Midbrain (tissue), 1 donor: Measurements from ENCODE around the gene CREB5.
"Not testable (repeated sequence)": the region's sequence is repeated elsewhere in the genome, so short reads cannot be mapped to it uniquely, and the experiment has no call there.

ENCODE experiments used
- DNase-seq: peaks from one replicate; lab custom pipeline; 2025; lab: John Stamatoyannopoulos, UW

The CREB5 gene

DNA sequence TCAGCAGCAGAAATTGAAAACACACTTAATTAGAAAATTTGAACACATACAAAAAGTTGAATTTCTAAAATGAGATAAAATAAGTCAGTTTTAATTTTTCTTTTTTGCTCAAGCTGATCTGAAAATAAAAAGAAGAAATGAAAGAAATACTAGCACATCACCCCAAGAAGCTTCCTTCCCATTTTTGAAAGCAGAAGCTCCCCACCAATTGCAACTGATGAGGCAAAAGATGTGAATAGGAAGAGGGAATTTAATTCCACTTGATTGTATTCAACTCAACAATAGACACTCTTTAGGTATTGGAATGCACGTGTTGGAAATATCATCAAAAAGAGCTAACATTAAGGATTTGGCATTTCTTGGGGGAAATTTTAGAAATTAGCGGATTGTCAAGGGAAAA, 370.0 kb downstream of the CREB5 start:
- DNase-seq = no peak

DNA sequence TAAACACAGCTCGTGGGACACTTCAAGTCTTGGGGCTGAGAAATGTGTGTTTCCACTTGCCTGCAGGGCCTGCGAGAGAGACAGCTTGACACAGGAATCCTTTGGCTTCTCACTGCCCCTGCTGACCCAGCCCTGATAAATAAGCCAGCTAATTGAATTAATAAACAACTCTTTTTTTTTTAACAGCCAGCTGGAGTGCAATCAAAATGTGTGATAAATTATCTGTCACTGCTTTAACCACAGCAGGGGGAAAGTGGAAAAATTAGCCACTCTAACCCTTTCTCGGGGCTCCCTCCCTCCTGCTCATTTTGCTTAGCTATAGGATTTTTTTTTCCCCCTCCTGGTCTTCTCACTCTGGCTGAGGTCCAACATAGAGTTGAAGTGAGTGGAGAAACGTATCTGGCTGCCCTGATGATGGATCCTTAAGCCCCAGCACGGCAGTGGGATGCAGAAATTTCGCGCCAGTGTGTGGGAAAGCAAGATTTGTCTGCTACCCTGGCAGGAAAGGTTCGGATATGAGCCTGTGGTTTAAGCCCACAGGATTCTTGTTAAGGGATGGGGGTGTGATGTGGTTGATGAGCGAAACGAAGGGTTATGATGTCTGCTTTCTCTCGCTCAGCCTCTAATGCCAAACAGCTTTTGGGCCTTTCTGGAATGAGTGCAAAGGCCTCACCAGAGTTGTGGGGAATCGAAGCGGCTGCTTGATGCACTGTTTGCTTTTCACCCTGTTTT, 372.0 kb downstream of the CREB5 start:
- no peak for DNase-seq

DNA sequence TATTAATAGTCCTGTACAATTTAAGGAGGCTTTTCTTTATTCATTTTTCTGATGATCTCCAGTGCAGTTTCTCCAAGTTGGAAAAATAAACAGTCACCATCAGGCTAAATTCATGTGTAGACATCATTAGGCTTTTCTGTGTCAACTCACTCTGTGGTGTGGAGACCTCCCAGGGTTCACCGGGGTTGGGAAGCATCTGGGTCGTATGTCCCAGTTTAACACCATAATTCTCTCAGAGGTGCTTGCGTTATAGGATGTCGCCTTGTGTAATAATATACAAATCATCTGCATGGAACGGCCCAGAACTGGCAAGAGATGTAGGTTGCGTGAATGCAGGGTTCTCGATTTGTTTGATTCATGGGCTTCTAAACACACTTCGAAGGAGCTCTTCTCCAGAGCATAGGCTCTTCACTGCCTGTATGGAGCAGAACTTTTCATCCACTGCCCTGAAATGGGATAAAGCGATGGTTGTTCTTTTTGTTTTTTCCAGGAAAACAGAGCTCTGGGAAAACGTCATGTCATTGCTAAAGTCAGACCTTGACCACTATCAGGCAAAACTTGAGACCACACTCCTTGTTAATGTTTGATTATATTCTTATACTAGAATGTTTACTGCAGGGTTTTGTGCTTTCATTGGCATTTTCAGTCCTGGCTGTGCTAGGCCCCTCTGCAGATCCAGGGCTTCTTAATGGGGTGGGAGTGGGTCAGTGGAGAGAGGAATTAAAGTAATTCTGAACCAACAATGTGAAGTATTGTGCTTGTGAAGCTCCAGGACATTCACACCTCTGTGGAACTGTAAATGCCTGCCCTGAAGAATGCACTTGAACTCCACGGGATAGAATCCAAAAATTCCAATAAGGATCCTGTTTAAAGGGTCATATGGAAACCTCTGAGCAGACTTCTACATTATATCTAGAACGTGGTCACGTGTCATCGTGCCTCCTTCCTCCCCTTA, 373.0 kb downstream of the CREB5 start:
- DNase-seq = no peak

DNA sequence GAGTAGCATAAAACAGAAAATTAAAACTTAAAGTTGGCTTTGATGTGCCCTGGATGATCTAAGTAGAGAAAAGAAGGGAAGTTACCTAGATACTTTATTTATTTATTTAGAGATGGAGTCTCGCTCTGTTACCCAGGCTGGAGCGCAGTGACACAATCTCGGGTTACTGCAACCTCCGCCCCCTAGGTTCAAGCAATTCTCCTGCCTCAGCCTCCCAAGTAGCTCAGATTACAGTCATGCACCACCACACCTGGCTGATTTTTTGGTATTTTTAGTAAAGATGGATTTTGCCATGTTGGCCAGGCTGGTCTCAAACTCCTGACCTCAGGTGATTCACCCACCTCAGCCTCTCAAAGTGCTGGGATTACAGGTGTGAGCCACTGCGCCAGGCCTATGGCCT, 373.8 kb downstream of the CREB5 start:
- DNase-seq = not testable (repeated sequence)

DNA sequence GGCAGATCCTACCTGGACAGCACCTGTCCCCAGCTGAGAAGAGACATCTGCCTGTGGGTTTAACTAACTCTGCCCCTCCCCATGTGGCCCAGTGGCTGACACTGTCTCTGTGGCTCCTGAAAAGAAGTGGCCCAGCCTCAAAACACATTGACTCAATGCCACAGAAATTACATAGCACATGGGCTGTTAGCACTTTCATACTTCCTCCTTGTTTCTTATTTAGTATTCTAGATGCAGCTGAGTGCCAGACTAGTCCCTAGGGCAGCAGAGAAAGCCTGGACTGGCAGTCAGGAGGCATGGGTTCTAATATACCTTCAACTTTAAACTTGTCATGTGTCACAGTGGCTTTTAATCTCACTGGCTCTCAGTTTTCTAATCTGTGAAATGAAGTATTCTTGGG, 374.8 kb downstream of the CREB5 start:
- DNase-seq = no peak

DNA sequence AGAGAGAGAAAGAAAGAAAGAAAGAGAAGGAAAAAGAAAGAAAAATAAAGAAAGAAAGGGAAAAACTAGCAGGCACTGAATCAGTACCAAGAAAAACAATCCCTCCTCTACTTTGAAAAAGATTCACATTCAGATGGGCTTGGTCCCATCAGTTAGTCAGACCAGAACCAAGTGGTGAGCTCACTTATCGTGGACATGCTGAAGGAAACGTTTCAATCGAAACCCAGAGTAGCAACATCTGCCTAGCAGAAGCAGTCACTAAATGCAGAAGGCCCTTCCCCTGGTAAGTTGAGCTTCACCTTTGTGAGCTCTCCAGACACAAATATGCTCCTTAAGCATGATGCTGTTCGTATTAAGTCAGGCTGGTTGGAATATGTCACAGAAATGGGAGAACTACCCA, 378.1 kb downstream of the CREB5 start:
- no peak for DNase-seq

DNA sequence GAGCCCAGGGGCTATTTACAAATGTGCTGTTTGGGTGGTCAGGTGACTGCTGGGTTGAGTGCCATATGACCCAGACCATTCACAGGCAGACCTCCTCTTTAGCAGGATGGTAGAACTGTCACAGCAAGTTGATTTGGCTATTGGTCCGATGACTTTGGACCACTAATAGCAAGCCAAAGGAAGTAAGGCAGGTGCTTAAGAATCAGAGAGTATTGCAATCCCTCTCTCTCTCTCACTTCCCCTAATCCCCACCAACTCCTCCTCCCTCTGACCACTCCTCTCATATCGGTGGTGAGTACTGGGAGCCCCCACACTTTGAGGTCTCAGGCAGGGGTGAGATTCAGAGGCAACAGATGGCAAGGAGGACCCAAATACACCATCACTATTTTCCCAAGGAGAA, 380.5 kb downstream of the CREB5 start:
- no peak for DNase-seq

DNA sequence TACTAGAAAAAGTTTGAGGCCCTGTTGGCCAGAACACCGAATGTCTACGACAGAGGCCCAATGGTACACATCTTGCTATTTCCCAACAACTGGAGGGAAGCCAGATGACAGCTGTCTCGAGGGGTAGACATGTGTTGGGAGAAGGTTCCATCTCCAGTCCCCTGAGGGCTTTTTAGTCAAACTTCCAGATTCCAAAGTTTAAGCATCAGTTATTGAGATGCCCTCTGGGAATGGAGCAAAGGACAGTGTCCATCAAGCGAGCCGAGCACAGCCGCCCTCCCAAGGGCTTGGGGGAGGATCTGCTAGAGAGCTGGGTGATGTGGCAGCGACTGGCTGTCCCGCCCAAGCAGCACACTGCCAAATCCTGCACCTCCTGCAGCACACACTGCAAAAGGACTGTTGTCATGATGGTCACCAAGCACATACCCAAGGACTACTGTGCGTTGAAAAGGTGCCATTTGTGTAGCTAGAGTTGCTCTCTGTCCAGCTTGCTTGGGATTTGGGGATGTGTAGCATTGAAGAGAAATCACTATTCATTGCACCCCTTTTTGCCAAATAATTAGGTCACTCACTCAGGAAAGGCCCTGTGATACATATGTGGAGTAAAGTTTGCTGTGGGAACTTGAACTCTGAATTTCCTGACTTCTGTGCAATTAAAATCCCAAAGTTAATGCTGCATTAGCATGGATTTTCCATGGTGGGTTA, 381.2 kb downstream of the CREB5 start:
- DNase-seq = no peak

DNA sequence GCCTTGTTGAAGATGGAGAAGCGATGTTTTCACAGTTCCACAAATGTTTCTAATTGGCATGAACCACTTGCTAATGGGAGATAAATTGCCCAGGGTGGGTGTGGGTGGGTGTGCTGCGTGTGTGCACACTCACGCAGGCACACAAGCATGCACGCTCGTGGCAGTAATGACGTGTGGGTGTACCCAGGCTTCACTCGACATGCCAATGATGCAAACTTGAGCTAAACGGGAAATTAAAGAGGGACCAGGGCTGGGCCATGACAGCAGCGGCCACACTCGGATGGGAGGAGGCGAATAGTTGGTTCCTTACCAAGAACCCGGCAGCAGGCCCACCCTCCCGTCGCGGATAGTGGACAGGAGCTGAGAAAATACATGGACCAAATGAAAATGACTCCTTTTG, 386.0 kb downstream of the CREB5 start:
- DNase-seq = no peak

DNA sequence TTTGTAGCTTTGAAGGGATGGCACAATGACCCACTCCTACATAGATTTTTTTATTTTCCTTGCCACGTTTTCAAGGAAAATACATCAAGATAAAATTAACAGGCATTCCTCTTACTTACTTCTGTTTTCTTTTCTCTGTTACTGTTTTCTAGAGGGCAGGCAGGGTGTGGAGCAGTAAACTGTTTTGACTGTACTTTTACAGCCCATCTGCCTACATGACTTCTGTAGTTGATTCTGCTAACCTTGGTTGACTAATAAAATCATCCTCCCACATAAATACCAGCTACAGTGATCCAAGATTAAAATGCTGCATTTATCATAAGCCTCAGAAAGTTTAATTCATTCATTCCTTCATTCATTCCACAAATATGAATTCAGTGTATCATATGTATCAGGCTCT, 387.3 kb downstream of the CREB5 start:
- DNase-seq = no peak

DNA sequence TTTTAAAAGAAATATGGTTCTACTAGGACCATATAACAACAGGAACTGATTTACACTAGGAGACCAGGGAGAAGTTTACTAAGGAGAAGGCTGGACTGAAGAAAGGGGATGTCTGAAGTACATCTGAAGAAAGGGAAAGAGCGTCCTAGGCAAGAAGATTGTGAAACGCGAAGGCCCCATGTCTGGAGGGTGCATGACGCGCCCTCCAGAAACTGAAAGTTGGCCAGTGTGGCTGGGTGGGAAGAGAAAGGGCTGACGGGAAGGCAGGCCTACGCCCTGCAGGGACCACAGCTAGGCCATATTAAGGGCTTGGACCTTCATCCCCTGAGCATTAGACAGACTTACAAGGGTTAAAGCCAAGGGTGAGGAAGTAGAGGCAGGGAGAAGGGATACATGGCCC, 387.8 kb downstream of the CREB5 start:
- DNase-seq = no peak

DNA sequence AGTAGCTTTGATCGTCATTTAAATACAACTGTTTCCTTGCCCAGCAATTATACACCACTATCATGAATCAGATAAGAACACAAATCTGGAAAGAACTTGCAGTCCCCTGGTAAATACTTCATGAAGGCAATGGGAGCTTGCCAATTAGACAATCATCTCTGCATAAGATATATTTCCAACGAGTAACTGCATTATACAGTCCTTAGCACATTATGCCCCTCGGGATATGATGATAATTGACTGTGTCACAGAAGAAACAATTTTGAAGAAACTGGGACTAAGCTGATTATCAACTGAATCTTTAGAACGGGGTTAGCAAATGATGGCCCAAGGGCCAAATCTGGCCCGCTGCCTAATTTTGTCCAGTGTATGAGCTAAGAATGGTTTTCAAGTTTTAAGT, 390.1 kb downstream of the CREB5 start:
- DNase-seq = no peak

DNA sequence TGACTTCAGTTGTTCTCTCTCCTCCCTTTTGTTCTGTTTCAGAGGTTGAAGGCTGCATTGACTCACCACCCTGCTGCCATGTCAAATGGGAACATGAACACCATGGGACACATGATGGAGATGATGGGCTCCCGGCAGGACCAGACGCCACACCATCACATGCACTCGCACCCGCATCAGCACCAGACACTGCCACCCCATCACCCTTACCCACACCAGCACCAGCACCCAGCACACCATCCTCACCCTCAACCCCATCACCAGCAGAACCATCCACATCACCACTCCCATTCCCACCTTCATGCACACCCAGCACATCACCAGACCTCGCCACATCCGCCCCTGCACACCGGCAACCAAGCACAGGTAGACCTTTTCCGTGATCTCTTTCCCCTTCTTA, 391.8 kb downstream of the CREB5 start:
- no peak for DNase-seq

DNA sequence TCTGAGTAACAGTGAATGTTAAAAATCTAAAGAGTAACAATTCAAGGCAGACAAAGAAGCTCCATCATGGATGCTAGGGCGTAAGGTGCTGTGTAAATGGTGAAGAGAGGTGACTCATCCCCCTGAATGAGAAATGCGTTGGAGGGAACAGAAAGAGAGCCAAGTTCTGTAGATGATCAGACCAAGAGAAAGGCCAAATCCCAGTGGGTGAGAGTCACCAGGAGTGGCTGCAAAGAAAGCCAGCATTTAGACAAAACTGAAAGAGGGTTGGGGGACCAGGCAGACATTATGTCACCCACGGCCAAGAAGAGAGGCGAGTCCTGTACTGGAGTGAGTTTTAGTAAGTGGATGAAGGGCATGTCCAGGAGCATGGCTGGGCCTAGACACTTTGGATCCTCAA, 392.7 kb downstream of the CREB5 start:
- DNase-seq = no peak

DNA sequence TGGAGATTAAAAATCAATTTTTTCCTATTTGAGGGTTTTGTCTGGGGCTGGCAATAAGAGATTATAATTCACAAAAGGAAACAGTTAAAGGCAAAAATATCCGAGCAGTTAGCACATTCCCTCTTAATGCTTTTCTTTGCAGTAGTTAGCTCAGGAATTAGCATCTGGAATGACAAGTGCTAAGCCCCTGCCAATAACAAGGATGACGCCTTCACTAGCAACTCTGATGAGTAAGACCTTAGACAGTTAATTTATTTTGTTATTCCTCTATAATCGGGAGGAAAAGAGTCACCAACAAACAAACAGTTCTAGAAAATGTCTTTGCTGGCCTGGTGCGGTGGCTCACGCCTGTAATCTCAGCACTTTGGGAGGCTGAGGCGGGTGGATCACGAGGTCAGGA, 394.5 kb downstream of the CREB5 start:
- no peak for DNase-seq

DNA sequence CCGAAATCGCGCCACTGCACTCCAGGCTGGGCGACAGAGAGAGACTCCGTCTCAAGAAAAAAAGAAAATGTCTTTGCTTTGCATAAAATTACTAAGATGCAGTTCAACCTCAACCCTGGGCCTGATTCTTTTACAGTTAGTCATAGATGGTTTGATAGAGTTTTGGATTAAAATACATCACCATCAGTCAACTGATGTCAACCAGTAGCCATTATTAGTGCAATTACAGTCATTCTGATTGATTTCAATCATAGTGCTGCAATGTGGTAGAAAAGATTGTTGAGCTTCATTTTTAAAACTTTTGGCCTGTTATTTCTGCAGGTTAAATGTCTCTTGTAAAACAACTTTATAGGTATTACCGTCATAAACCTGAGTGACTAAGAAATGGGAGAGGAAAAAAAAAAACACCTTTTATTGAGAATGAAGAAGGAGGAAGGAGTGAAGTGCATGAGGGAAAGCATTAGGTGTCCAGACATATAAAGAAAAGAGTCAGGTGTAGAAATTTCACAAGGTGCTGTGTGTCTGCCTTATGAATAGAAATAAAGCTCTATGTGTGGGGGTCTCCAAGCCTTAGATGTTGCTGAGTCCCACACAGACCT, 395.2 kb downstream of the CREB5 start:
- no peak for DNase-seq

DNA sequence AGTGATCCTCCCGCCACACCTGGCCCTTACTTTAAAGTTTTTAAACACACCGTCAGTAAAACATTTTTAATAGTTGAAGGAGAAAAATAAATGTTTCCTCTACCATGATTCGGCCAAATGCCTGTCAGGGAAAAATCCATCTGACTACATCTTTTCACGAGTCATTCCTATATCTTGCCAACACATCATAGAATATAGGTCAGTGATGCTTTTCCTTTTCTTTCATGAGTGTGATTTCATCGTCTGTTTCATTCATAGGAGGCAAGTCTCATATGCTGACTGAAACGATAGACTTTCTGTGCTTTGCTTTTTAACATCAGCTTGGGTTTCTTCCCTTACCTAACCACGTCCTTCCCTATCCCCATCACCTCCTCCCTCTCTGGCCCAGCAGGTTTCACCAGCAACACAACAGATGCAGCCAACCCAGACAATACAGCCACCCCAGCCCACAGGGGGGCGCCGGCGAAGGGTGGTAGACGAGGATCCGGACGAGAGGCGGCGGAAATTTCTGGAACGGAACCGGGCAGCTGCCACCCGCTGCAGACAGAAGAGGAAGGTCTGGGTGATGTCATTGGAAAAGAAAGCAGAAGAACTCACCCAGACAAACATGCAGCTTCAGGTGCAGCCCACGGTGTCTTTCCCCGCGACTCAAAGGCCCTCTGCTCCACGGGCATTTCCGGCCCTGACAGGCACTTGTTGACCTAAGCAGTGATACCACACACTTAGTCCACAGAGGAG, 396.6 kb downstream of the CREB5 start:
- no peak for DNase-seq

DNA sequence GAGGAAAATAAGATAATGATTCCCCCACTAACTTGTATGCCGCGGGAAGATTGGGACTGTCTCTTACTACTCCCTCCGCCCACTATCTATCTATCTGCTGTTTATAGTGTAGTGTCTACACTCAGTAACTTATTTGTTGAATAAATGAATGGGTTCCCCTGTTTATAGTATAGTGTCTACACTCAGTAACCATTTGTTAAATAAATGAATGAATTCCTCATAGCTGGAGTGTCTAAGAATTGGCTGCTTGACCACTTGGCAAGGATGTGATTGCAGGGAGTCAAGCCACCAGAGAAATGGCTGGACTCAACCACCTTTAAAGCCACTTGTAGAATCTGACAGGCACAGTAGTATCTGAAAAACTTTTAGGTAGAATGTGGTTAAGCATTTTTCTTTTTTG, 398.7 kb downstream of the CREB5 start:
- DNase-seq = no peak

DNA sequence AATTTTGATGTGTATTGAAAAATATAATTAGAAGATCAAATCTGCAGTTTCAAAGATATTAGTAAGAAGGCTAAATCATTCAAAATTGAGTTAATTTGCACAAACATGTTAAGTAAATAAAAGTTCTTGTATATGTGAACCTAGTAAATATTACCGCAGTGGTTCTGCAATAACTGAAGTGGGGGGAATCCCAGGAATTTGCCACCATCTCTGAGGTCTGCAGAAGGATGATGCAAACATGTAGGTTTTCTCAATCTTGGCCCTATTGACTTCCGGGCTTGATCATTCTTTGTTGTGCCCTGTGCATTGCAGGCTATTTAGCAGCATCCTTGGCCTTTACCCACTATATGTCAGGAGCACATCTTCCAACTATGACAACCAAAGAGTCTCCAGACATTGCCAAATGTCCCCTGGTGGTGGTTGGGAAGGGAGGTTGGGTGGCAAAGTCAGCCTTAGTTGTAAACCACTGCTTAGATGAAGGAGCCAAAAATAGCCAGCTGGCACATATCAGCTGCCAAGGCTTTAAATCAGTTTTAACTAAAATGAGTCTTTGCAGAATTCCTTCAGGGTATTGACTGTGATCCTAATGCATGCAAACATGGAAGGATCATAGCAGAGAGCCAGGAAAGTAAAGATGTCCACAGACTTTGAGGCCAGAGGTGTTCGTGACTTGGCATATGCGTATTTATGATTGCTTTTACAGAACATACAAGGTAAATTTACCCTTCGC, 399.5 kb downstream of the CREB5 start:
- no peak for DNase-seq

DNA sequence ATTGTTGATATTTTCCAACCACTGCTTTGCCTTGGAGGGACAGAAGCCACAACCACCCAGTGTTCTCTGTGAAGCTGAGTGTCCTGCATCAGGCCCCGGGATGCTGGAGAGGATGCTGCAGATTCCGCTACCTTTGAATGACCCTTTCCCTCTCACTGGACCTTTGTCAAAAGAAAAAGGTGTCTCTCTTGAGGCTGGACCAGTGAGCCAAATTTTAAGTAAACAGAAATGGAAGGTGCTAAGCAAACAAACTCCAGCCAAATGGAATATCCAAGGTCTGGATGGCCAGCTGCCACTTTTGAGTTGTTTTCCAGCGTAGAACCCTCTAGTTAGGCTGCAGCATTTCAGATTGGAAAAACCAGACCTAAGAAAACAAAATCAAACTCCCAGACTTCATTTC, 400.3 kb downstream of the CREB5 start:
- DNase-seq = no peak
